RPMI8226 (cell line): ENCODE results near the gene NADK2.

Experiments
- DNase-seq: peaks from one replicate; pipeline ENCODE4 v3.0.0-alpha.2; 2015

NADK2 gene

GRCh38 chr5:36158144-36158543, 83.6 kb downstream of the NADK2 start:
- no peak for DNase-seq

DNA sequence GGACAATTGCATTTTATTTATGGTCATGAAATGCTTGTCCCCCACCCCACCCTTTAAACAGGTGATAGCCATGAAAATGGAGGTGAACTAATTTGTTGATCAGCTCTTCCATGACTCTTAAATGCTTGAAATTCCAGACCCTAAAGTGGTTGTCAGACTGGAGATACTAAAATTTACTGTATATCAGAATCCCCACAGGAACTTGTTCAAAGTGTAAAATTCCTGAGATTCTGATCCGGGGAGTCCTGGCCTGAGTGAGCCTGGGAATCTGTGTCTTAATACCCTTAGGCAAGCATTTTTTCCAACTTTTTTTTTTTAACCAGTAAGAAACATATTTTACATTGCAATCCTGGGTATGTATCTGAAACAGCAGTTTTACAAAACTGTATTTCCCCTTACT, 85.1 kb downstream of the NADK2 start:
- no peak for DNase-seq

DNA sequence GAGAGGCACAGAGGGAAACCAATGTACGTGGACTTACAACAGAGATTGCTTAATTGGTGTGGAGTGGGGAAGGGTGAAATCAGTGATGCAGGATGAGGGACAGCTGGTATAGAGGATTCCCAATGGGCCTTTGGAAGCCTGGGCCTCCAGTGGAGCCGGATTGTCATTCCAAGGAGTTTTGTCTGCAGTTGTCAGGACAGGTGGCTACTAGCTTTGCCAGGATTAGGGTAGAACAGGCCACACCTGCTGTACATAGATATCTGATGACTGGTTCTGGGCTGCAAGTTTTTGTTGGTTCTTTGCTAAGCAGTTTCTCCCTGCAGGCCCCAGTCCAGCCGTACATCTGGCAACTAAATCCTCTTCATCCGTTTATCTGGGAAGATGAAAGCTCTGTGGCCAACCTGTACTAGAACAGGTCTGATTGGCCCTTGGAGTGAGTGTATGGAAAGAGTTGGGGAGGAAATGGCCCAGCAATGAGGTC, 85.6 kb downstream of the NADK2 start:
- no peak for DNase-seq

DNA sequence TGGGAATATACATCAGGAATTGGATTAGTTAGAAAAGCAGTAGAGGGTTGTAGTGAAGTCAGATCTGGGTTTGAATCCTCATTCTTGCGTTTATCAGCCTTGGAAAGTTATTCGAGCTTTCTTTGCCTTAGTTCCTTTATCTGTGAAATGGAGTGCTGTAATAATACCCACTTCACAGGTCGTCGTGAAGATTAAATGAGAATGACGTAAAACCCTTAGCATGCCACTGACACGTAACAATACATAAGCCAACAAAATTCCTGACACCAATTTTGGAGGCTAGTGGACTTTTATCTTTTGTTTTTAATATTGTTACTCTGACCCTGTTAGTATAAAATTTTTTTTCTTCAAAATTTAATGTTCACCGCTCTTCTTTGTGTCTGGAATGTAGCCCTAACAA, 86.4 kb downstream of the NADK2 start:
- no peak for DNase-seq

- no peak for DNase-seq
Measured at GRCh38 chr5:36153726-36154125, 88.0 kb downstream of the NADK2 start.

- DNase-seq = no peak
Measured at GRCh38 chr5:36153298-36153677, 88.4 kb downstream of the NADK2 start.

DNA sequence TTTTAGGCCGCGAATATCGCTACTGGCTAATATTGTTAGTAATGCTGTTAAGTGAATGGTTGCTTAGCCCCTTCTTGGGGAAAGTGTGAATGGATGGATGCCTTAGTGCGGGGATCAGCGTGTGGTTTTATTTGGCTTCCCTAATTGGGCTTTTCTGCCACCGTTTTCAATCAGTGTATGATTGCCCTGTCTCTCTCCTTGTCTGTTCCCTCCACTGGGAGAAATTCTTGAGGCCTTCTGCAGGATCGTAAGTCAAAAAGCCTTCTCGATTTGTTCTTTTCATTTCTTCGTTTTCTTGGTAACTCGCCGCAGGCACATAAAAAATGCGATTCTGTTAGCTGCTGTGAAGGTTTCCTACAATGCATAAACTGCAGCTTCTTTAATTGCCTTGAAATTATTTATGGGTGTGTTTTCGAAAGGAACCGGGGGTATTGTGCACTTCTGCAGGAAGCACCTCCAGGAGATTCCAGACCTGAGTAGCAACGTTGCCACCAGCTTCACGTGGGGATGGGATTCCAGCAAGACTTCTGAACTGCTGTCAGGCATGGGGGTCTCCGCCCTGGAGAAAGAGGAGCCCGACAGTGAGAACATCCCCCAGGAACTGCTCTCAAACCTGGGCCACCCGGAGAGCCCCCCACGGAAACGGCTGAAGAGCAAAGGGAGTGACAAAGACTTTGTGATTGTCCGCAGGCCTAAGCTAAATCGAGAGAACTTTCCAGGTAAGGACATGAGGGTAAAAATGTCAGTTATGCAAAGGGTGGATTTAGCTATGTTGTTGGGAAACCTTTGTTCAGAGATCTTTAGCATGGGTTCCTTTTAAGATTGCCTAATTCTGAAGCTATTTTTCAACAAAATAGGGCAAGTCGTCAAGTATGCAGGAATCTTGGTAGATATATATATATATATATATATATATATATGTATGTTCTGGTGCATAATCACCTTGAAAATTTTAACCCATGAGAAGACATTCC, 89.1 kb downstream of the NADK2 start:
- peak; percentile 2 for DNase-seq

- peak; percentile 93 for DNase-seq
Measured at GRCh38 chr5:36151434-36152323, 90.0 kb downstream of the NADK2 start, which contains the start of the genes LMBRD2 and SKP2. Gene LMBRD2 (minus strand): TSS chr5:36151887. CDS start chr5:36143349, 8,538 bp downstream. Gene SKP2 (plus strand): TSS chr5:36152111. CDS start chr5:36152263, 152 bp downstream.

- peak; percentile 42 for DNase-seq
Measured at GRCh38 chr5:36150676-36151433, 90.9 kb downstream of the NADK2 start.

DNA sequence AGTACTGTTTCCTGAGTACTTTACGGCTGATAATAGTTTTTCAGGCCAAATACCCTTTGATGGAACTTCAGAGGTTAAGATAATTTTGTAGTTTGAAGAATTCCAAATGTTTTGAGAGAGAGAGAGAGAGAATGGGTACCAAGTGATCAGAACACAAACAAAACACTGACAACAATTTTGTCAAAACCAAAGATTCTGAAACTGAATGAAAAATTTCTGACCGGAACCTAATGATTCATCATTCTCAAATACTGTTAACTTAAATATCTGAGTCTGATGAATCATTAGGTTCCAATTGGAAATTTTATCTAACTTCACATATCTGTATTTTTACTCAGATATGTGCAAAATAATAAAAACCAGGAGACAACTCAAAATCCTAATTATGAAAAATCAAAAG, 94.0 kb downstream of the NADK2 start:
- no peak for DNase-seq

DNA sequence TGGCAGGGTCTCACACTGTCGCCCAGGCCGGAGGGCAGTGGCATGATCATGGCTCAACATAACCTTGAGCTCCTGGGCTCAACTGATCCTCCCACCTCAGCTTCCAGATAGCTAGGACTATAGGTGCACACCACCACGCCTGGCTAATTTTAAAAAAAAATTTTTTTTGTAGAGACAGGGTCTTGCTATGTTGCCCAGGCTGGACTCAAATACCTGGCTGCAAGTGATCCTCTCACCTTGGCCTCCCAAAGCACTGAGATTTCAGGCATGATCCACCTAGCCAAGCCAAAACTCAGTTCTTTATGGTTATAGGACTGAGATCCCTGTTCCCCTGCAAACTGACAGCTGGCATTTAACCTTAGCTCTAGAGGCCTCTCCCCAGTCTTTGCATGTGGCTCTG, 95.3 kb downstream of the NADK2 start:
- no peak for DNase-seq

GRCh38 chr5:36145311-36145710, 96.4 kb downstream of the NADK2 start:
- no peak for DNase-seq
